ENCODE measurements around the gene ZFYVE21. TPM values are rescaled to one million over a fixed set of nuclear protein-coding genes. Genes with fewer than 3 reads are reported as not detected.

The ZFYVE21 gene
- total RNA-seq, 4 donors from 2014 or later: 121 to 180 (median 156) TPM

- TF ChIP-seq POLR2AphosphoS5 (IDR thresholded peaks at IDR 0.05): no peak
- no peak for TF ChIP-seq POLR2A (IDR thresholded peaks at IDR 0.05; ENCODE audit: low read depth)
- TF ChIP-seq EP300 (IDR thresholded peaks at IDR 0.05): no peak
- no peak for TF ChIP-seq CTCF (IDR thresholded peaks at IDR 0.05)
- Histone ChIP-seq H3K4me1 (no peaks in the 10 kb centered on the region), H3K9me3 (no peaks in the 10 kb centered on the region), H3K27me3 (no peaks in the 10 kb centered on the region), H3K4me3 (no peak overlapping the region), H3K36me3 (peaks cover 86 to 100% (median 99%) of the 10 kb centered on the region in 4 donors), H3K27ac (replicated peaks in 1 of 4) (no peak overlapping the region)
- 95% methylated on average over 4 of the region's 4 CpGs for WGBS
- DNase-seq (ENCODE audit: extremely low spot score): no peak
- intact Hi-C loops (cut with DNase I): no loop called here
Measured at GRCh38 chr14:103671911-103672310, 43.7 kb upstream of the ZFYVE21 start.

- WGBS: 96% methylated on average over 8 of the region's 8 CpGs
- H3K36me3 ChIP-seq: peaks cover 92 to 100% (median 100%) of the 10 kb centered on the region in 4 donors
- no peaks in the 10 kb centered on the region for H3K27me3 ChIP-seq
- H3K9me3 ChIP-seq: no peaks in the 10 kb centered on the region
- intact Hi-C loops (cut with DNase I): no loop called here
- H3K27ac ChIP-seq (replicated peaks in 1 of 4): no peak overlapping the region
- no peak for DNase-seq (ENCODE audit: extremely low spot score)
- H3K4me1 ChIP-seq: peaks cover 8 to 14% (median 11%) of the 10 kb centered on the region in 4 donors
- H3K4me3 ChIP-seq: no peak overlapping the region
- TF ChIP-seq POLR2AphosphoS5 (IDR thresholded peaks at IDR 0.05) (no peak), CTCF (IDR thresholded peaks at IDR 0.05) (no peak), EP300 (IDR thresholded peaks at IDR 0.05) (no peak), POLR2A (IDR thresholded peaks at IDR 0.05; ENCODE audit: low read depth) (no peak)
Measured at GRCh38 chr14:103675957-103676356, 39.7 kb upstream of the ZFYVE21 start.

GRCh38 chr14:103676881-103677675 lies 38.5 kb upstream of the ZFYVE21 start:
- no peak for DNase-seq (ENCODE audit: extremely low spot score)
- no peak overlapping the region for H3K27ac ChIP-seq (replicated peaks in 1 of 4)
- H3K36me3 ChIP-seq: peaks cover 91 to 100% (median 100%) of the 10 kb centered on the region in 4 donors
- no peak for TF ChIP-seq POLR2AphosphoS5 (IDR thresholded peaks at IDR 0.05)
- no peak for TF ChIP-seq EP300 (IDR thresholded peaks at IDR 0.05)
- TF ChIP-seq POLR2A (IDR thresholded peaks at IDR 0.05; ENCODE audit: low read depth): no peak
- TF ChIP-seq CTCF (IDR thresholded peaks at IDR 0.05): no peak
- WGBS: 77% methylated on average over 16 of the region's 16 CpGs
- intact Hi-C loops (cut with DNase I): no loop called here
- no peak overlapping the region for H3K4me3 ChIP-seq
- H3K27me3 ChIP-seq: no peaks in the 10 kb centered on the region
- no peaks in the 10 kb centered on the region for H3K9me3 ChIP-seq
- peaks cover 8 to 14% (median 11%) of the 10 kb centered on the region in 4 donors for H3K4me1 ChIP-seq

GRCh38 chr14:103679351-103679750 lies 36.3 kb upstream of the ZFYVE21 start:
- Histone ChIP-seq H3K4me1 (peaks cover 9 to 20% (median 15%) of the 10 kb centered on the region in 4 donors), H3K36me3 (peaks cover 85 to 100% (median 98%) of the 10 kb centered on the region in 4 donors), H3K27me3 (no peaks in the 10 kb centered on the region), H3K4me3 (no peak overlapping the region), H3K27ac (replicated peaks in 1 of 4) (peak overlapping the region; percentile 10 to 30 (median 14)), H3K9me3 (no peaks in the 10 kb centered on the region)
- no peak for DNase-seq (ENCODE audit: extremely low spot score)
- intact Hi-C loops (cut with DNase I): no loop called here
- TF ChIP-seq POLR2A (IDR thresholded peaks at IDR 0.05; ENCODE audit: low read depth) (no peak), CTCF (IDR thresholded peaks at IDR 0.05) (peak; percentile 35 to 51 (median 38)), EP300 (IDR thresholded peaks at IDR 0.05) (no peak)
- WGBS: 30% methylated on average over 13 of the region's 13 CpGs
